Measurements from ENCODE around the gene FRA10AC1.

Gene FRA10AC1

GRCh38 chr10:93742633-93743349 lies 40.4 kb upstream of the FRA10AC1 start:
- no peak for DNase-seq (ENCODE audit: low read depth)
- TF ChIP-seq CTCF (IDR thresholded peaks at IDR 0.05; ENCODE audit: control insufficient read depth, extremely low read depth, insufficient read depth) = no peak
- no peak overlapping the region for H3K4me3 ChIP-seq (ENCODE audit: low read depth, low read length)

- H3K4me3 ChIP-seq (ENCODE audit: low read depth, low read length) = no peak overlapping the region
- no peak for TF ChIP-seq CTCF (IDR thresholded peaks at IDR 0.05; ENCODE audit: control insufficient read depth, extremely low read depth, insufficient read depth)
- no peak for DNase-seq (ENCODE audit: low read depth)
These were observed 39.0 kb upstream of the FRA10AC1 start for GRCh38 chr10:93741367-93741766.

- no peak overlapping the region for H3K4me3 ChIP-seq (ENCODE audit: low read depth, low read length)
- no peak for TF ChIP-seq CTCF (IDR thresholded peaks at IDR 0.05; ENCODE audit: control insufficient read depth, extremely low read depth, insufficient read depth)
- no peak for DNase-seq (ENCODE audit: low read depth)
These were observed 23.6 kb upstream of the FRA10AC1 start for GRCh38 chr10:93726024-93726423.

GRCh38 chr10:93723153-93723552 lies 20.8 kb upstream of the FRA10AC1 start:
- H3K4me3 ChIP-seq (ENCODE audit: low read depth, low read length) = no peak overlapping the region
- no peak for DNase-seq (ENCODE audit: low read depth)
- no peak for TF ChIP-seq CTCF (IDR thresholded peaks at IDR 0.05; ENCODE audit: control insufficient read depth, extremely low read depth, insufficient read depth)

- TF ChIP-seq CTCF (IDR thresholded peaks at IDR 0.05; ENCODE audit: control insufficient read depth, extremely low read depth, insufficient read depth) = no peak
- DNase-seq (ENCODE audit: low read depth) = no peak
These were observed 20.2 kb upstream of the FRA10AC1 start for GRCh38 chr10:93722550-93722949.

GRCh38 chr10:93719901-93720300 lies 17.5 kb upstream of the FRA10AC1 start:
- H3K4me3 ChIP-seq (ENCODE audit: low read depth, low read length) = no peak overlapping the region
- no peak for TF ChIP-seq CTCF (IDR thresholded peaks at IDR 0.05; ENCODE audit: control insufficient read depth, extremely low read depth, insufficient read depth)
- DNase-seq (ENCODE audit: low read depth) = no peak

More at GRCh38 chr10:93722550-93722949, 20.2 kb upstream of the FRA10AC1 start:
- H3K4me3 ChIP-seq (ENCODE audit: low read depth, low read length) = no peak overlapping the region
